ENCODE measurements around the gene CAD.
A peak's percentile ranks its signal among the peaks of the same experiment; 100 is the strongest.
"Not testable (repeated sequence)": the region's sequence is repeated elsewhere in the genome, so short reads cannot be mapped to it uniquely, and the experiment has no call there.

The CAD gene

DNA sequence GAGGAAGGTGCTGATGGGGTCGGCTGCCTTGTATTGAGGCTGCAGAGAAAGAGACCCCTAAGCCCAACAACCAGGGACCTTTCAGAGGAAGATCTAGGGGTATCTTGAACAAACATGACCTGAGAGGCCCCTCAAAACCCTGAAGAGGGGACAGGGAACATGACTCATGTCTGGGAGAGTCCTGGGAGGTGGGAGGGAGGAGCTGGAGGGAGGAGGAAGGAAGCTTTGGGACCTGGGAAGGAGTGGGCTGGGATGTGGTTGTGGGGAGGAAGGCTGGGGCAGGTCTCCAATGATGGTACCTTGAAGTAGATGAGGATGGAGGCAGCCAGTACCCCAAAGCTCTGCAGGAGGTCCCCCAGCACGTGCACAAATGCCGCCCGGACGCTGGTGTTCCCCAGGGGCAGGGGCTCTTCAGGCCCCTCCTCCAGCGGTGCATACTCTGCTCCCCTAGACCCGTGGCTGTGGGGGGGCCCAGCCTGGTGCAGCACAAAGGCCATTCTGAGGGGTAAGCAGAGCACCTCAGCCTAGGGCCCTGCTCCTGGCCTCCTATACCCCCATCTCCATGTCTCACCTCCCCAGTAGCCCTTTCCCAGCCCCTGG is 39.8 kb downstream of the CAD start:
- no peak for DNase-seq (ENCODE audit: low read depth in 2 of 2)

GRCh38 chr2:27258051-27258450 is 40.9 kb downstream of the CAD start:
- no peak for DNase-seq (ENCODE audit: low read depth in 2 of 2)

DNA sequence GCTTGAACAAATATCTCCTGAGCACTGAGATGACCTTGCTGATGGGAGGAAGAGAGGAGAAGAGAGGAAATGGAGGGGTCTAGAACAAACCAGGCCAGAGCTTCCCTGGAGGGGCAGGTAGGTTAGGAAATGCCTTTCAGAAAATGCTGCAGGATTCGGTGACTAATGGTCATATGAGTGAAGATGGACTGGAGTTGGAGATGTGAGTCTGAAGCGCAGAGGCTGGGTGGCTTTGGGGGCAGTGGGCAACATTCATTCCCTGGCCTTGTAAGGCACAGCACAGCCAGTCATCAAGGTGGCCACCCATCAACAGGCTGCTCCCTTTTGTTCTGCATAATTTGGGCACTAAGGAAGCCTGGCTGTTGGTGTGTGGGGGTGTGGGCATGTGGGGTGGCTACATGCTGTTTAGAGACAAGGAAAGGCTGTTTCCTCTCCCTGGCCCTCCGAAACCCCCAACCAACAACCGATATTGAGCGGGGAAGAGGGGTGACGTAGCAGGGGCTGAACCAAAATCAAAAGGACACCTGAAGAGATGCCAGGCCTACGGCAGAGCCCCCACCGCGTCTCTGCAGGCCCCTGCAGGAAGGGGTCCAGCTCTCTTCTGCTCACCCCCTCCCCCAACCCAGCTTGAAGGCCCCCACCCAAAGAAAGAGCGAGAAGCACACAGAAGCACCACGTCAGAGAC is 44.2 kb downstream of the CAD start:
- no peak for DNase-seq (ENCODE audit: low read depth in 2 of 2)

DNA sequence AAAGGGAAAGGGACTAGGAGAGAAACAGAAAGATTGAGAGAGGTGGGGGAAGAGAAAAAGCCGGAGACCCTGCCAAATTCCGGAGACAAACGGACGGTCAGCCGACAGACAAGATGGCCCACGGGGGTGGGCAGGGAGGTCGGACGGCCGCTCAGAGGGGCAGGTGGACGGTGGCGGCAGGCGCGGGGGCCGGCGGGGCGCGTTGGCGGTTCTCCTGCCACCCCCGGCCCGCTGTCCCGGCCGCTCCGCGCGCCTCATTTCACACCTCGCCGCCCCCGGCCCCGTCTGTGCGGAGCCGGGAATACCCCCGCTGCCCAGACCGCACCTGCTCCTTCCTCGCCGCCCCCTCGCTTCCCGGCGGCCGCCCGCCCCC is 44.7 kb downstream of the CAD start:
- no peak for DNase-seq (ENCODE audit: low read depth in 2 of 2)

- DNase-seq (ENCODE audit: low read depth in 2 of 2) = peak; percentile 40 to 70
Observed at GRCh38 chr2:27262379-27263286, 45.5 kb downstream of the CAD start, which contains the start of gene SLC30A3. Gene SLC30A3 (minus strand): TSS chr2:27263047. CDS start chr2:27262906, 141 bp downstream.

GRCh38 chr2:27263287-27264252 is 46.4 kb downstream of the CAD start:
- no peak for DNase-seq (ENCODE audit: low read depth in 2 of 2)

DNA sequence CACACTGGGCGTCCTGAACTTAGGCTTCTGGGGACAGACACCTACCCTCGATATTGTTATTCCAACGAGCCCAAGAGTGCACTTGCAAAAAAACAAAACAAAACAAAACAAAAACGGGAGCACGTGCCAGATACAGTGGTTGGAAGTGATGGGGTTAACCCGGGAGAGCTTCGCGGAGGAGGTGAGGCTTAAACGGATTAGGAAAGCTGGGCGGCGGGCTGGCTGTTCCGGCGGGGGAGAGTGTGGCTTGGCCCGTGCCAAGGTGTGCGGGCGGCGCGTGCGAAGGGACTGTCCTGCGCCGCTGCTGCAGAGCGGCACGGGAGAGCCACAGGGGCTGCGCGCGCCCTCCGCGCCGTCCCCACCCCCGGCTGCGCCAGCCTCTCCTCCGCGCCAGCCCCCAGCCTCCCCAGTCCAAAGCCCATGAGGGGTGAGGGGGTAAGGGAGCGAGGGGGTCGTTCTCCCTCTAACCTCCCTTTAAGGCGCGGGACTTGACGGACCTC is 47.1 kb downstream of the CAD start:
- DNase-seq (ENCODE audit: low read depth in 2 of 2) = no peak

DNA sequence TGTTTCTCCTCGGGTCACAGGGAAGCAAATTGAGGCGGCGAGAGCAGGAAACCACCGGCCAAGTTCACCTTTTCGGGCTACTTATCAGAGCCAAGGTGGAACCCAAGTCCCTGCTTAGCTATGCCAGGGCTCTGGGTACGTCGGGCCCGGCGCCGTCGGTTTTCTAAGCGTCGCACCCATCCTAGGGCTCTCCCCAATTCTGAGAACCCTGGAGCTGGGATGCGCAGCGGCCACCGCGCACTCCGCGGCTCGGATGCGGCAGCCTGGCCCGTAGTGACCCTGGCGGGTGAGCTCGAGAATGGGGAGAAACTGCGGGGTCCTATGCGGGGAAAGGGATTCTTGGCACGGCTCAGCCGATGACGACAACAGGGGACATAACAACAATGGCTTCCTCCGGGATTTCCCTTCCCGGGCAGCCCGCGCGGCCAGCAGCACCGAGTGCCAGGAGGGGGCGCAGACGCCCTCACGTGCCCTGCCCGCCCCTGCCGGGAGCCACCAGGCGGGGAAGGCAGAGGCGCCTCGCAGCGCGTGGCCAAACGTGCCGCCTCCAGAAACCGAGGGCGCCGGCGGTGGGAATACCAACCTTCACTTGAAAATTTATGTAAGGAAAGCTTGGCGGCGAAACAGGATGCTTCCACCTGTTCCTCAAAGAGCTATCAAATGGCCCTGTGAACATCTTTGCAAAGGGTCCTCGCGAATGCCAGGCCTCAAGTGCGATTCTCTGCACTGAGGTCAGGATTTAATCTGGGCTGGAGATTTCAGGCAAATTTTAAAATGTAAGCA is 47.8 kb downstream of the CAD start:
- DNase-seq (ENCODE audit: low read depth in 2 of 2) = peak in 1 of 2 donors; percentile 48

GRCh38 chr2:27265536-27265870 is 48.3 kb downstream of the CAD start:
- DNase-seq (ENCODE audit: low read depth in 2 of 2) = no peak

DNA sequence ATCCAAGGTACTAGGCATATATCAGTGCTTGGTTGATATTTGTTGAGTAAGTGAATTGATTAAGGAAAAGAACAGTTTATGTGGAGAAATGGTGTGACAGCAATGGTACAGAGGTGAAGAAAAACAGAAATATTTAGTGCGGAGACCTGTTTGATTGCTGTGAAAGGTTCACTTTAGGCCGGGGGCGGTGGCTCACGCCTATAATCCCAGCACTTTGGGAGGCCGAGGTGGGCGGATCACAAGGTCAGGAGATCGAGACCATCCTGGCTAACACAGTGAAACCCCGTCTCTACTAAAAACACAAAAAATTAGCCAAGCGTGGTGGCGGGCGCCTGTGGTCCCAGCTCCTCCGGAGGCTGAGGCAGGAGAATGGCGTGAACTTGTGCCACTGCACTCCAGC is 51.1 kb downstream of the CAD start:
- DNase-seq (ENCODE audit: low read depth in 2 of 2) = not testable (repeated sequence)

DNA sequence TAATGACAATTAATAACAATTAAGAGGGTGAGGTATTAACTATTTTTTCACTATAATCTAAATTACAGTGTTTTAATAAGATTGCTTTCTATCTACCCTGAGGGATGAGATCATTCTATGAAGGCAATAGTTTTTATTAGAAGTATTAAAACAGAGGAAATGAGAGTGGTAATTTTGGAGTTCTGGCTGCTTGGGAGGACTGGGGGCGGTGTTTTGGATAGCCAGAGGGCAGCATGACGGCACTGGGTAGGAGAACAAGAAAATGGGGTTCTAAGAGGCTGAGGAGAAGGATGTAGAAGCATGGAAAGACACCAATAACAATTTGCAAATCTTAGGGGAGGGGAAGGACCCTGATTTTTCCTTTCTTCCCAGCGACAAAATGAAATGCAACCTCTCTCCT is 53.0 kb downstream of the CAD start:
- DNase-seq (ENCODE audit: low read depth in 2 of 2) = no peak

DNA sequence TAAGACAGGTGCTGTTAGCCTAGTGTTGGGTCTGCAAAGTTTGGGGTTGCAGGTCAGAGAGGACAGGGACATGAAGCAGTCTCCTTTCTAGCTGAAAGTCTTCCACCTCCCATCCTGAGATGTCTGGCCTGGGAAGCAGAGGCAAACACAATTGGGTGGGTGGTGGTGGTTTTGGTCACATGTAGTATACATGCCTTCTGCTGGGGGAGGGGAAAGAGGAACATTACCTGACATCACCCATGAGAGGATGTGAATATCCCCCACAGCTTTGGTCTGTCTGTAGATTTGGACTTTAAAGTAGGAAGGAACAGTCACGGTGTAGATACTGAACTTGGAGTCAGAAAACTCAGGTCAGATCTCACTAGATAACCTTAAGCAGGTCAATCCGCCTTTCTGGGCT is 53.5 kb downstream of the CAD start:
- DNase-seq (ENCODE audit: low read depth in 2 of 2) = no peak

DNA sequence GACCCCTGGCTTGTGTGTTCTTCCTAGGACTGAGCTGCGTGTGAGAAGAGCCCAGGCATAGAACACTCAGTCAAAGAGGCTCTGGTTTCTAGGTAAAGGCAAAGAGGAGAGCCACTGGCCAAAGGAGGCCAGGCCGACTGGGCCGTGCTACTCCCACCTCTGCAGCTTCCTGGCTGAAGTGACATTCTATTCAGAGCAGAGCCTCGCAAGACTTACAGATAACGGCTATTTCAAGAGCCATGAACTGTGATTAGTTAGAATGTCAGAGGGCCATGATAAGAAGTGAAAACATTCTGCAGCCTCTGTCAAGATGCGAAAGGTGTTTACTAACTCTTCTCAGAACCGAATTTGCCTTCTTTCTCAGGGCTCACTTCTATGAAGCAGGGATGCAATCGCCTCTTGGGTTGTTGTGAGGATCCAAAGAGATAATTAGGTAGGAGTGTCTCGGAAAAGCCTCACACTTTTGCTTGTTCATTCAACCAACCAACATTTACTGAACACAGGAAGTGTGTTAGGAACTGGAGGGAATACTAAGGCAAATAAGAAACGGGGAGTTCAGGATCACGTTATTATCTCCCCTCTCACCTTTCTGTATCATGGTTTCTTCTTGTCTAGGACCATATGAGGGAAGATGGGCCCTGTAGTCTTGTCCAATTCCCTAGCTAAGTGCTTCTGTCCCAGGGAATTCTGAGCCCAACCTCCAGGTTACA is 54.6 kb downstream of the CAD start:
- no peak for DNase-seq (ENCODE audit: low read depth in 2 of 2)

- not testable (repeated sequence) for DNase-seq (ENCODE audit: low read depth in 2 of 2)
Observed at GRCh38 chr2:27272537-27273522, 55.7 kb downstream of the CAD start.

DNA sequence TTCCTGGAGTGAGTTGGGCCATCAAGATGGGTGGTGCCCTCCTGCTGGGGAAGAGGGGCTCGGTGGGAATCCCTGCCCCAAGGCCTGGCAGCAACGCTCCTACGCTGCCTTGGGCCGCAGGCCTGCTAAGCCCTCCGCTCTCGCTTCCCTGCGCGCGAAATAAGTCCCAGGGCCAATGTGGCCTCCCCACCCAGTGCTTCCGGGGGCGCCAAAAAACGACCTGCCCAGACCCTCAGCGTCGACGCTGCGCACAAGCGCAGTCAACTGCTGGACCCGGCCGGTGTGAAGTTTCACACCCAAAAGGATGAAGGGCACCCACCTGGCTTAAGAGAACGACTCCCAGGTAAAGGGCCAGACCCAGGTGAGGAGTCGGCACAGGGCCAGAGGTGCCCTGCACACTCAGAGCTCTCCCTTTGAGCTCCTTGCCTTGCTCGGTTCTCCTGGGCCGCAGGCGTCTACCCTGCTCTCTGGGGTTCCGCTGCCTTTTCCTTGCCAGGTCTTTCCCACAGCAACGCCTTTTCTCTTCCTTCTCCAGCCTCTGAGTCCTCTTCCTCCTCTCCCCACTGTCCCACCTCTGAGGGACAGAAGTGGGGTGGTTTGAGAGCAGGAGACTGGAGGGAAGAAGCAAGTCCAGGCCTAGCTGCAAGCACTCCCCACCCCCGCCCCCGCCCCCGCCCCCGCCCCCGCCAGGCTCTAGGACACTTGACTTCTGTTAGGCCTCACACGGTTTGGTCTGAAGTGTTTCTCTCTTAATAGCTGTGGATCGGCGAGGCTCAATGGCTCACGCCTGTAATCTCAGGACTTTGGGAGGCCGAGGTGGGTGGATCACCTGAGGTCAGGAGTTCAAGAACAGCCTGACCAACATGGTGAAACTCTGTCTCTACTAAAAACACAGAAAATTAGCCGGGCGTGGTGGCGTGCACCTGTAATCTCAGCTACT is 58.3 kb downstream of the CAD start, which contains the start of gene DNAJC5G:
Gene DNAJC5G, plus strand, starts transcription at position 223 of the 940 bp plus-strand sequence. CDS start 1,296 bp downstream, outside the sequence.
- DNase-seq (ENCODE audit: low read depth in 2 of 2) = no peak

GRCh38 chr2:27278010-27278409 is 60.8 kb downstream of the CAD start:
- no peak for DNase-seq (ENCODE audit: low read depth in 2 of 2)

DNA sequence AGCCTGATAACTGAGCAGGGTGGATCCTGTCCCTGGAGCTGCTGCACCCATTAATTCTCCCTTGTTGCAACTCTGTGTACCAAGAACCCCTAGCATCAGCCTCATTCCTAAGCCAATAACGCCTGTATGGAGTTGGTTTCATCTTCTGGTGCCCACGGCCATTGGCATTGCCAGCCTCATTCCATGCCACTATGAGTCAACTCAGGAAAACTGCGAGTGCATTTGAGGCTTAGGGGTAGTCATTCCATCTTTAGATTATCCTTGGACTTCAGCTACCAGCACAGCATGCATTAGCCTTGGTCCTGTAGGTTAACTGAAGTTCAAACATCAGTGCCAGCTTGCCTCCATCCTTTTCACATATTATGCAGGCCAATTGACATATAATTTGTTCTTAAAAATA is 63.7 kb downstream of the CAD start:
- DNase-seq (ENCODE audit: low read depth in 2 of 2) = no peak

Measured in stimulated activated CD4-positive, alpha-beta T cell treated with anti-CD3 and anti-CD28 coated beads, Interleukin-15, amount 100 ng/mL, for 48 hours (primary cell).